ENCODE data around the gene LMAN2.
A peak's percentile ranks its signal among the peaks of the same experiment; 100 is the strongest.
"Not testable (repeated sequence)": the region's sequence is repeated elsewhere in the genome, so short reads cannot be mapped to it uniquely, and the experiment has no call there.

The LMAN2 gene

GRCh38 chr5:177310332-177310731 is 41.1 kb downstream of the LMAN2 start:
- Histone ChIP-seq H3K27me3 (no peaks in the 10 kb centered on the region), H3K4me1 (peaks cover 6% of the 10 kb centered on the region; the same call in 1 of the 2 replicates), H3K36me3 (peaks cover 25% of the 10 kb centered on the region), H3K4me3 (ENCODE audit: low read depth, low read length) (peak overlapping the region; percentile 78), H3K9me3 (no peaks in the 10 kb centered on the region)
- DNase-seq: no peak
- no peak for TF ChIP-seq CTCF (IDR thresholded peaks at IDR 0.05; ENCODE audit: low read depth, low read length)

GRCh38 chr5:177309351-177310191 is 41.9 kb downstream of the LMAN2 start:
- peak overlapping the region; percentile 78 for H3K4me3 ChIP-seq (ENCODE audit: low read depth, low read length)
- H3K36me3 ChIP-seq: peaks cover 31% of the 10 kb centered on the region
- no peaks in the 10 kb centered on the region for H3K27me3 ChIP-seq
- H3K4me1 ChIP-seq: peaks cover 6% of the 10 kb centered on the region; the same call in 1 of the 2 replicates
- peak; percentile 80 for DNase-seq
- TF ChIP-seq CTCF (IDR thresholded peaks at IDR 0.05; ENCODE audit: low read depth, low read length): peak; percentile 95
- no peaks in the 10 kb centered on the region for H3K9me3 ChIP-seq

GRCh38 chr5:177308740-177309139 is 42.7 kb downstream of the LMAN2 start:
- Histone ChIP-seq H3K9me3 (no peaks in the 10 kb centered on the region), H3K36me3 (peaks cover 32% of the 10 kb centered on the region), H3K4me3 (ENCODE audit: low read depth, low read length) (no peak overlapping the region), H3K27me3 (no peaks in the 10 kb centered on the region), H3K4me1 (peaks cover 6% of the 10 kb centered on the region; the same call in 1 of the 2 replicates)
- DNase-seq: no peak
- TF ChIP-seq CTCF (IDR thresholded peaks at IDR 0.05; ENCODE audit: low read depth, low read length): no peak

- Histone ChIP-seq H3K36me3 (peaks cover 32% of the 10 kb centered on the region), H3K9me3 (no peaks in the 10 kb centered on the region), H3K4me1 (peaks cover 6% of the 10 kb centered on the region; the same call in 1 of the 2 replicates), H3K27me3 (no peaks in the 10 kb centered on the region), H3K4me3 (ENCODE audit: low read depth, low read length) (no peak overlapping the region)
- no peak for TF ChIP-seq CTCF (IDR thresholded peaks at IDR 0.05; ENCODE audit: low read depth, low read length)
- DNase-seq: no peak
Measured at GRCh38 chr5:177307544-177308363, 43.7 kb downstream of the LMAN2 start.

GRCh38 chr5:177306674-177307543 is 44.6 kb downstream of the LMAN2 start:
- H3K9me3 ChIP-seq: no peaks in the 10 kb centered on the region
- H3K4me3 ChIP-seq (ENCODE audit: low read depth, low read length): no peak overlapping the region
- no peak for DNase-seq
- H3K4me1 ChIP-seq: peaks cover 6% of the 10 kb centered on the region; the same call in 1 of the 2 replicates
- no peak for TF ChIP-seq CTCF (IDR thresholded peaks at IDR 0.05; ENCODE audit: low read depth, low read length)
- H3K27me3 ChIP-seq: no peaks in the 10 kb centered on the region
- peaks cover 32% of the 10 kb centered on the region for H3K36me3 ChIP-seq

GRCh38 chr5:177306103-177306640 is 45.3 kb downstream of the LMAN2 start:
- not testable (repeated sequence) for H3K4me3 ChIP-seq (ENCODE audit: low read depth, low read length); DNase-seq; H3K4me1 ChIP-seq; H3K9me3 ChIP-seq; H3K27me3 ChIP-seq
- H3K36me3 ChIP-seq: peaks cover 39% of the 10 kb centered on the region
